Vagina (tissue), 2 donors: ENCODE measurements around the gene LACRT.

Experiments used
- POLR2A ChIP-seq, 2 donors: fragments of 450-650 bp; IDR thresholded peaks; one replicate each; pipeline ENCODE4 v1.6.1; 2017; ENCODE audit warnings: antibody characterized with exemption in 2 of 2, mild to moderate bottlenecking in 2 of 2, moderate library complexity in 2 of 2
- TF ChIP-seq, protein P1 (sequence below), 3 experiments: fragments of 450-650 bp in 2 of 3; fragments of 200-600 bp in 1 of 3; sonication (generic) in 1 of 3; IDR thresholded peaks; one replicate each; pipeline ENCODE4 v1.5.1; 2017 to 2019; ENCODE audit warnings: antibody characterized with exemption in 3 of 3, mild to moderate bottlenecking in 2 of 3, moderate library complexity in 2 of 3

DNA sequence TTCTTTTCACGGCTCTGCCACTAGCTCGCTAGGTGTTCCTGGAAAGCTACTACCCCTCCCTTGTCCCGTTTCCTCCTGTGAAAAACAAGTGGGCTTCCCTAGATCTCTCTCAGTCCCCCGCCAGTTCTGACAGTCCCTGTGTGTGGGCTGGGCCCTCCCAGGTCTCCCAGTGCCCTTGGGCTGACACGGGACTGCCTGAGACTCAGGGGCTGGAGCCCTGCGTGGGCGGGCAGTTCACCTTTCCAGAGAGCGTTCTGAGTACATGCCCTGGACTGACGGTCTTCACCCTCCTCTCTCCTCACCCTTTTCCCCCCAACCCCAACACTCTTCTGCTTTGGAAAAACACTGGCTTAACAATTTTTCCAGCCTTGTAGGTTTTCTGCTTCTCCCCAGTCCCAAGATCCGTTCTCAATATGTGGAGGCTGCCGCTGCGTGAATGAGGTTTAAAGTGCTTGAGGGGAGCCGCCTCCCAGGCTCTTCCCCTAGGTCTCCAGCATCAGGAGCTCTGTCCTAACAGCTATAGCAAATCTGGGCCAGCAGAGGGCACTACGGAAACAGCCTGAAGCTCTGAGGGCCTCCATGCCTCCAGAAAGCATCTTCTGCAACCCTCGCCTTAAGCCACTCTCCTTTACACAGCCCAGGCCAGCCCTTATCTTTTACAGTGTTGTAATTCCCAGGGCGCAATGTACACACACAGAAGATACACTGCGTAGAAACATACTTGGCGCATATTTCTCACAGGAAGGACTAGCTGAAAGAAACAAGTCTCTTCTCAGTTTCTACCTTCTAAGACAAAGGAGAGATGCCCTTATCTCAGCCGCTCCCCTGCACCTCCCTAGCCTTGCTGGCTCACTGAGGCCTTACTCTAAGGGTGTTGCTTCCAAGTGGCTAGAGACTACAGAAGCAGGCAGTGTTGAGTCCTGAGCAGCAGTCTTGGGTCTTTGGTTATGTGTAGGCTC, 23.9 kb upstream of the LACRT start:
- TF ChIP-seq, protein P1, sequence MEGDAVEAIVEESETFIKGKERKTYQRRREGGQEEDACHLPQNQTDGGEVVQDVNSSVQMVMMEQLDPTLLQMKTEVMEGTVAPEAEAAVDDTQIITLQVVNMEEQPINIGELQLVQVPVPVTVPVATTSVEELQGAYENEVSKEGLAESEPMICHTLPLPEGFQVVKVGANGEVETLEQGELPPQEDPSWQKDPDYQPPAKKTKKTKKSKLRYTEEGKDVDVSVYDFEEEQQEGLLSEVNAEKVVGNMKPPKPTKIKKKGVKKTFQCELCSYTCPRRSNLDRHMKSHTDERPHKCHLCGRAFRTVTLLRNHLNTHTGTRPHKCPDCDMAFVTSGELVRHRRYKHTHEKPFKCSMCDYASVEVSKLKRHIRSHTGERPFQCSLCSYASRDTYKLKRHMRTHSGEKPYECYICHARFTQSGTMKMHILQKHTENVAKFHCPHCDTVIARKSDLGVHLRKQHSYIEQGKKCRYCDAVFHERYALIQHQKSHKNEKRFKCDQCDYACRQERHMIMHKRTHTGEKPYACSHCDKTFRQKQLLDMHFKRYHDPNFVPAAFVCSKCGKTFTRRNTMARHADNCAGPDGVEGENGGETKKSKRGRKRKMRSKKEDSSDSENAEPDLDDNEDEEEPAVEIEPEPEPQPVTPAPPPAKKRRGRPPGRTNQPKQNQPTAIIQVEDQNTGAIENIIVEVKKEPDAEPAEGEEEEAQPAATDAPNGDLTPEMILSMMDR (IDR thresholded peaks at IDR 0.05) = no peak
- no peak for TF ChIP-seq POLR2A (IDR thresholded peaks at IDR 0.05)
